PC-9 (cell line): ENCODE measurements around the gene DNMT3B.

Experiments
- EZH2 ChIP-seq: fragments of 200-600 bp; sonication (generic); IDR thresholded peaks from 2 replicates; pipeline ENCODE4 v1.8.0; 2017; ENCODE audit warnings: antibody characterized with exemption, low read depth
- TF ChIP-seq, protein P1 (sequence below): fragments of 200-600 bp; sonication (generic); conservative IDR thresholded peaks from 2 replicates; pipeline ENCODE4 v1.6.1; 2017; ENCODE audit warnings: mixed run types, antibody characterized with exemption, mild to moderate bottlenecking, moderate library complexity

DNA sequence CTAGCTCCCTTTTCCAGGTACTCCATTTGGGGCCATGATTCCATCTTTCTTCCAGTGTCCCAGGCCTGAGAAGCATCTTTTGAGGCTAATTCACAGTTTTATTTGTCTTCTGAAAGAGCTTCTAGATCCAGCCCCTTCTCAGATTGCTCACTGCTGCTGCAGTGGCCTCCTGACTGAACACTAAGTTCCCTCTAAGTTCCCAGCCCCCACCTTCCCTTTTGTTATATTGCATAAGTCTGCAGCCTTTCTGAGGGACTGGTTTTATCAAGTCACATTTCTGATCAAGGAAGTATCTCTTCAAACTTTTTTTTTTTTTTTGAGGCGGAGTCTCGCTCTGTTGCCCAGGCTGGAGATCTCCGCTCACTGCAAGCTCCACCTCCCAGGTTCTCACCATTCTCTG, 68.3 kb downstream of the DNMT3B start:
- no peak for TF ChIP-seq EZH2
- TF ChIP-seq, protein P1, sequence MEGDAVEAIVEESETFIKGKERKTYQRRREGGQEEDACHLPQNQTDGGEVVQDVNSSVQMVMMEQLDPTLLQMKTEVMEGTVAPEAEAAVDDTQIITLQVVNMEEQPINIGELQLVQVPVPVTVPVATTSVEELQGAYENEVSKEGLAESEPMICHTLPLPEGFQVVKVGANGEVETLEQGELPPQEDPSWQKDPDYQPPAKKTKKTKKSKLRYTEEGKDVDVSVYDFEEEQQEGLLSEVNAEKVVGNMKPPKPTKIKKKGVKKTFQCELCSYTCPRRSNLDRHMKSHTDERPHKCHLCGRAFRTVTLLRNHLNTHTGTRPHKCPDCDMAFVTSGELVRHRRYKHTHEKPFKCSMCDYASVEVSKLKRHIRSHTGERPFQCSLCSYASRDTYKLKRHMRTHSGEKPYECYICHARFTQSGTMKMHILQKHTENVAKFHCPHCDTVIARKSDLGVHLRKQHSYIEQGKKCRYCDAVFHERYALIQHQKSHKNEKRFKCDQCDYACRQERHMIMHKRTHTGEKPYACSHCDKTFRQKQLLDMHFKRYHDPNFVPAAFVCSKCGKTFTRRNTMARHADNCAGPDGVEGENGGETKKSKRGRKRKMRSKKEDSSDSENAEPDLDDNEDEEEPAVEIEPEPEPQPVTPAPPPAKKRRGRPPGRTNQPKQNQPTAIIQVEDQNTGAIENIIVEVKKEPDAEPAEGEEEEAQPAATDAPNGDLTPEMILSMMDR, result no peak
